ENCODE measurements around the gene DOCK2. TPM values are rescaled to one million over a fixed set of nuclear protein-coding genes. Genes with fewer than 3 reads are reported as not detected.

DOCK2 gene
- polyA plus RNA-seq, 3 donors = 57.5 to 178 (median 115) TPM

DNA sequence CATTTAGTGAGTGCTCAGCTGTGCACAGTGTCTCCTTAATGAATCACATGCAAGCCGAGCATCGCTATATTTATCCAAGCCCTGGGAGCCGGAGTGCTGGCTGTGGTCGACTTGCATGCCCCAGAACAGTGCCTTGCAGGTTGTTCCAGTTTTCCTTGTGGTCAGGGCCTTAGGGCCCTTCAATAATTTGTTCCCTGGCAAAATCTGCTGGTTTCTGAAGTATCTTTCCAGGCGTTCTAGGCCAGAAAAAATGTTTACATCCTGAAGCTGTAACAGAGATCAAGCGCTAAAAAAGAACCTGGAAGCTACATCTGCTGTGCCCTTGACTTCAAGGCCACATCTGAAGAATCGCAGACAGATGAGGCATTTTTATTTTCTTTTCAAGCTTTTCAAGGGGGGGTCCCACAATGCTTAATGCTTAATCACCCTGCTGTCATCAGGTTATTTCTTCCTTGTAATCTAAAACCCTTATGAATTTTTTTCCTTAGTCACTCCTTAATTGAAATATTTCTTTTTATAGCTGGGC, 105.8 kb downstream of the DOCK2 start:
- no peak overlapping the region for H2AFZ ChIP-seq (ENCODE audit: insufficient read depth, low read depth, low read length, poor library complexity, severe bottlenecking)

DNA sequence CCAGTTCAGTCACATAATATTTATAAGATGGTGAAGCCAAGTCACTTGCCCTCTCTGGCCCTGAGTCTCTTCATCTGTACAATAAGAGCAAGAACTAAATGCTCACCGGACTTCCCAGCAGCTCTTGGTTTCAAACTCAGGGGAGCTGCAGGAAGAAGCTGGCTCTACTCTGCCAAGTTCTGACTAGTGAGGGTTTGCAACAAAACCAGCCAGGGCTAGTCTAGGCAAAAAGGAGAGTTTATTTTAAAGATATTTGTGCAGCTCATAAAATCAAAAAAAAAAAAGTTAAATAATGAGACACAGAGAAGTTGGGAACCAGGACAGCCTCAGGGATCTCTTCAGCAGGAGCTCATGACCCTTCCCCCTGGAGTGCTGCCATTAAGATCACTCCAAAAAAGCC, 107.3 kb downstream of the DOCK2 start:
- peaks cover 5 to 10% of the 10 kb centered on the region in 2 donors for H3K4me1 ChIP-seq (ENCODE audit: control insufficient read depth in 1 of 2, insufficient read depth in 2 of 2, low read length in 2 of 2)
- H3K27ac ChIP-seq (ENCODE audit: low read depth in 1 of 2, low read length in 2 of 2) = peak overlapping the region in 1 of 2 donors; percentile 60
- Mint-ChIP-seq H3K27me3 (ENCODE audit: low read depth in 3 of 3) (no peaks in the 10 kb centered on the region), H3K4me1 (peaks cover 7% of the 10 kb centered on the region), H3K4me3 (no peak overlapping the region), H3K36me3 (peaks cover 87 to 92% of the 10 kb centered on the region in 2 donors), H3K27ac (peak overlapping the region in 3 of 7 donors; percentile 59 to 72 (median 62)), H3K9me3 (no peaks in the 10 kb centered on the region)
- no peaks in the 10 kb centered on the region for H3K9me3 ChIP-seq (replicated peaks in 1 of 2; ENCODE audit: control insufficient read depth in 1 of 2, insufficient read depth in 1 of 2, low read length in 2 of 2)
- no peak for DNase-seq
- 100% methylated on average over 1 of the region's 1 CpG for WGBS (ENCODE audit: insufficient coverage)
- H3K4me3 ChIP-seq (replicated peaks in 1 of 3; ENCODE audit: low read depth in 2 of 3, low read length in 3 of 3) = no peak overlapping the region
- no peak overlapping the region for H3K9ac ChIP-seq (ENCODE audit: insufficient read depth, low read length, poor library complexity, severe bottlenecking)
- intact Hi-C loops (cut with micrococcal nuclease) = no loop called here
- no peak overlapping the region for H3K4me2 ChIP-seq (replicated peaks; ENCODE audit: extremely low read depth, low read length, poor library complexity, severe bottlenecking)
- H4K20me1 ChIP-seq (ENCODE audit: insufficient read depth, low read length) = peaks cover 97% of the 10 kb centered on the region
- H3K79me2 ChIP-seq (ENCODE audit: insufficient read depth, low read length) = peaks cover 52% of the 10 kb centered on the region
- TF ChIP-seq CTCF (IDR thresholded peaks at IDR 0.05) = no peak
- H3K27me3 ChIP-seq (ENCODE audit: control insufficient read depth in 2 of 2, insufficient read depth in 2 of 2, low read length in 2 of 2) = no peaks in the 10 kb centered on the region
- no peak overlapping the region for H2AFZ ChIP-seq (ENCODE audit: insufficient read depth, low read depth, low read length, poor library complexity, severe bottlenecking)
- peaks cover 93 to 98% of the 10 kb centered on the region in 2 donors for H3K36me3 ChIP-seq (replicated peaks in 1 of 2; ENCODE audit: control insufficient read depth in 1 of 2, insufficient read depth in 2 of 2, low read length in 2 of 2)

More for the DNA sequence above, 105.8 kb downstream of the DOCK2 start:
- H3K9me3 Mint-ChIP-seq = no peaks in the 10 kb centered on the region
- H3K27me3 Mint-ChIP-seq (ENCODE audit: low read depth in 3 of 3) = no peaks in the 10 kb centered on the region
- 97% methylated on average over 7 of the region's 7 CpGs for WGBS (ENCODE audit: insufficient coverage)
- peaks cover 5 to 10% of the 10 kb centered on the region in 2 donors for H3K4me1 ChIP-seq (ENCODE audit: control insufficient read depth in 1 of 2, insufficient read depth in 2 of 2, low read length in 2 of 2)
- no peak overlapping the region for H3K4me3 ChIP-seq (replicated peaks in 1 of 3; ENCODE audit: low read depth in 2 of 3, low read length in 3 of 3)
- TF ChIP-seq CTCF (IDR thresholded peaks at IDR 0.05) = no peak
- H3K4me1 Mint-ChIP-seq = peaks cover 7% of the 10 kb centered on the region
- DNase-seq = no peak
- no peak overlapping the region for H3K9ac ChIP-seq (ENCODE audit: insufficient read depth, low read length, poor library complexity, severe bottlenecking)
- peaks cover 67% of the 10 kb centered on the region for H3K79me2 ChIP-seq (ENCODE audit: insufficient read depth, low read length)
- peaks cover 98% of the 10 kb centered on the region for H4K20me1 ChIP-seq (ENCODE audit: insufficient read depth, low read length)
- H3K4me3 Mint-ChIP-seq = no peak overlapping the region
- H3K27ac Mint-ChIP-seq = peak overlapping the region; percentile 68 to 92 (median 80)
- H3K4me2 ChIP-seq (replicated peaks; ENCODE audit: extremely low read depth, low read length, poor library complexity, severe bottlenecking) = no peak overlapping the region
- no peaks in the 10 kb centered on the region for H3K27me3 ChIP-seq (ENCODE audit: control insufficient read depth in 2 of 2, insufficient read depth in 2 of 2, low read length in 2 of 2)
- peaks cover 86 to 91% of the 10 kb centered on the region in 2 donors for H3K36me3 Mint-ChIP-seq
- intact Hi-C loops (cut with micrococcal nuclease) = no loop called here
- H3K36me3 ChIP-seq (replicated peaks in 1 of 2; ENCODE audit: control insufficient read depth in 1 of 2, insufficient read depth in 2 of 2, low read length in 2 of 2) = peaks cover 93 to 98% of the 10 kb centered on the region in 2 donors
- no peaks in the 10 kb centered on the region for H3K9me3 ChIP-seq (replicated peaks in 1 of 2; ENCODE audit: control insufficient read depth in 1 of 2, insufficient read depth in 1 of 2, low read length in 2 of 2)
- peak overlapping the region; percentile 31 to 77 for H3K27ac ChIP-seq (ENCODE audit: low read depth in 1 of 2, low read length in 2 of 2)

Data from CD14-positive monocyte (primary cell).